T-helper 2 cell treated with Interferon-gamma antibody and Interleukin-4, amounts not matched to agents 5 μg/mL and 100 μg/mL, for 36 hours (primary cell): Measurements from ENCODE around the gene KCNK1.
"Not testable (repeated sequence)": the region's sequence is repeated elsewhere in the genome, so short reads cannot be mapped to it uniquely, and the experiment has no call there.

Experiments
- DNase-seq: peaks from one replicate; pipeline ENCODE4 v3.0.0; 2021; ENCODE audit warnings: low spot score
- H3K27ac Mint-ChIP-seq: one replicate; pipeline ENCODE4 v1.8.0; 2021; ENCODE audit warnings: mild to moderate bottlenecking, mixed read lengths
- H3K27me3 Mint-ChIP-seq: one replicate; pipeline ENCODE4 v1.8.0; 2021; ENCODE audit warnings: low read depth, mixed read lengths
- H3K36me3 Mint-ChIP-seq: one replicate; pipeline ENCODE4 v1.8.0; 2021; ENCODE audit warnings: low read depth, mixed read lengths
- H3K4me1 Mint-ChIP-seq: one replicate; pipeline ENCODE4 v1.8.0; 2021; ENCODE audit warnings: low read depth, mixed read lengths
- H3K4me3 Mint-ChIP-seq: one replicate; pipeline ENCODE4 v1.8.0; 2022; ENCODE audit warnings: mild to moderate bottlenecking, moderate library complexity, mixed read lengths
- H3K9me3 Mint-ChIP-seq: one replicate; pipeline ENCODE4 v1.8.0; 2021; ENCODE audit warnings: mixed read lengths

Gene KCNK1

GRCh38 chr1:233656687-233657086 is 42.8 kb downstream of the KCNK1 start:
- Mint-ChIP-seq H3K4me3 (no peak overlapping the region), H3K36me3 (no peaks in the 10 kb centered on the region), H3K27ac (no peak overlapping the region)

DNA sequence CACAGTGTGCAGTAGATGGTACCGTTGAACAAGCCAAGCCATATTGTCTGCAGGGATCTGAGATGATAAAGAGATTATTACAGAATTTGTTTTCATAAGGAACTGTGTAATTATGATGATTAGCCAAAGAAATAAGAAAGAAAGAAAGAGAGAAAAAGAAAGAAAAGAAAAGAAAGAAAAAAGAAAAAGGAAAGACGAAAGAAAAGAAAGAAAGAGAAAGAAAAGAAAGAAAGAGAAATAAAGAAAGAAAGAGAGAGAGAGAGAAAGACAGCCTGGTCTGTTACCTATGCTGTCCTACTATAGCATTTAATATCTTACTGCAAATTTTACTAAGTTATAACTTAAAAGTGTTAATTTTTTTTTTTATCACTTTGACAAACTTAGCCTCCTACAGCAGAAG is 43.6 kb downstream of the KCNK1 start:
- Mint-ChIP-seq H3K27ac (no peak overlapping the region), H3K4me3 (no peak overlapping the region), H3K27me3 (peaks cover 2% of the 10 kb centered on the region), H3K36me3 (no peaks in the 10 kb centered on the region), H3K4me1 (peaks cover 6% of the 10 kb centered on the region), H3K9me3 (no peaks in the 10 kb centered on the region)
- DNase-seq = no peak

More at GRCh38 chr1:233656687-233657086, 42.8 kb downstream of the KCNK1 start:
- Mint-ChIP-seq H3K4me1 (peaks cover 2% of the 10 kb centered on the region), H3K9me3 (no peaks in the 10 kb centered on the region), H3K27me3 (peaks cover 2% of the 10 kb centered on the region)
- no peak for DNase-seq

- Mint-ChIP-seq H3K9me3 (no peaks in the 10 kb centered on the region), H3K27me3 (peaks cover 2% of the 10 kb centered on the region), H3K4me1 (peaks cover 6% of the 10 kb centered on the region), H3K36me3 (no peaks in the 10 kb centered on the region), H3K4me3 (no peak overlapping the region), H3K27ac (no peak overlapping the region)
- DNase-seq = no peak
Observed at GRCh38 chr1:233659495-233659894, 45.6 kb downstream of the KCNK1 start.

GRCh38 chr1:233661376-233662159 is 47.7 kb downstream of the KCNK1 start:
- no peak for DNase-seq
- peaks cover 1% of the 10 kb centered on the region for H3K36me3 Mint-ChIP-seq
- H3K27ac Mint-ChIP-seq = no peak overlapping the region
- peaks cover 6% of the 10 kb centered on the region for H3K4me1 Mint-ChIP-seq
- no peak overlapping the region for H3K4me3 Mint-ChIP-seq
- peaks cover 2% of the 10 kb centered on the region for H3K27me3 Mint-ChIP-seq
- no peaks in the 10 kb centered on the region for H3K9me3 Mint-ChIP-seq

- DNase-seq = no peak
- Mint-ChIP-seq H3K4me3 (no peak overlapping the region), H3K36me3 (peaks cover 6% of the 10 kb centered on the region), H3K9me3 (no peaks in the 10 kb centered on the region), H3K27ac (no peak overlapping the region), H3K4me1 (peaks cover 6% of the 10 kb centered on the region), H3K27me3 (no peaks in the 10 kb centered on the region)
Observed at GRCh38 chr1:233662575-233663304, 48.8 kb downstream of the KCNK1 start.

GRCh38 chr1:233664253-233664652 is 50.3 kb downstream of the KCNK1 start:
- Mint-ChIP-seq H3K4me1 (peaks cover 8% of the 10 kb centered on the region), H3K27me3 (no peaks in the 10 kb centered on the region), H3K36me3 (peaks cover 10% of the 10 kb centered on the region), H3K27ac (no peak overlapping the region), H3K4me3 (no peak overlapping the region), H3K9me3 (no peaks in the 10 kb centered on the region)
- no peak for DNase-seq

GRCh38 chr1:233664804-233665574 is 51.1 kb downstream of the KCNK1 start:
- H3K27me3 Mint-ChIP-seq = no peaks in the 10 kb centered on the region
- no peaks in the 10 kb centered on the region for H3K9me3 Mint-ChIP-seq
- H3K4me3 Mint-ChIP-seq = no peak overlapping the region
- H3K4me1 Mint-ChIP-seq = peaks cover 8% of the 10 kb centered on the region
- H3K27ac Mint-ChIP-seq = no peak overlapping the region
- DNase-seq = no peak
- peaks cover 10% of the 10 kb centered on the region for H3K36me3 Mint-ChIP-seq

DNA sequence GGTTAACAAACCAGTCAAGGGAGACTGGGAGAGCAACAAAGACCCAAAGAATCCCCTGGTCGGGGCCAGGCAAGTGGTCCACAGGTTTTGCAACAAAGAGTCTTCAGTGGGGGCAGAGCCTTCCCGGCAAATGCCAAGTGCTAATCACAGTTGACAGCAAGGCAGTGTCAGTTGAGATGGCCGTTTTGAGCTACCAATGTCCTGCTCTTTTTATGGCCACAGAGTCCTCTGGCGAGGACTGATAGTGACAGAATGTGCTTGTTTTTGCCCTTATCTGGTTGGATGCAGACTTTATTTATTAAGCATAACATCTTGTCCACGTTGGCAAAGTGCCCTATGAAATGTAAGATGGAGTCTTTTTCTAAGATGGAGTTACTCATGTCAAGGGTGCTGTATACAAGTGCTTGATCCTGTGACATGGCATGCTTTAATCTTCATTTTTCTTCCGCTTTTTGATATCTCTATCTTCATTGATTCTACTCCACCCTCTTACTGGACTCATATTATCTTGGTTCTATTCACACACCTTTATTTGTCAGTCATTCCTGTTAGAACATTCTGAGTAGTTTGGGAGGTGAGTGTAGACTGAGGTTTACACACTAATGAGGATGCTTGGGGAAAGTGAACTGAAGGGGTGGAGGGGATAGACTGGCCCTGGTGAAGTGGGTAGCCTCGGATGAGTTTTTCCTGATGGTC is 51.8 kb downstream of the KCNK1 start:
- H3K4me1 Mint-ChIP-seq = peaks cover 5% of the 10 kb centered on the region
- H3K27me3 Mint-ChIP-seq = no peaks in the 10 kb centered on the region
- peaks cover 12% of the 10 kb centered on the region for H3K36me3 Mint-ChIP-seq
- DNase-seq = no peak
- no peaks in the 10 kb centered on the region for H3K9me3 Mint-ChIP-seq
- no peak overlapping the region for H3K27ac Mint-ChIP-seq
- no peak overlapping the region for H3K4me3 Mint-ChIP-seq

- H3K27ac Mint-ChIP-seq = no peak overlapping the region
- no peak overlapping the region for H3K4me3 Mint-ChIP-seq
- no peaks in the 10 kb centered on the region for H3K9me3 Mint-ChIP-seq
- H3K36me3 Mint-ChIP-seq = peaks cover 17% of the 10 kb centered on the region
- no peak for DNase-seq
- H3K4me1 Mint-ChIP-seq = peaks cover 2% of the 10 kb centered on the region
- no peaks in the 10 kb centered on the region for H3K27me3 Mint-ChIP-seq
Observed at GRCh38 chr1:233667741-233668140, 53.8 kb downstream of the KCNK1 start.

GRCh38 chr1:233668146-233668724 is 54.3 kb downstream of the KCNK1 start:
- DNase-seq = no peak
- Mint-ChIP-seq H3K4me3 (no peak overlapping the region), H3K36me3 (peaks cover 17% of the 10 kb centered on the region), H3K27me3 (no peaks in the 10 kb centered on the region), H3K4me1 (peaks cover 2% of the 10 kb centered on the region), H3K9me3 (no peaks in the 10 kb centered on the region), H3K27ac (no peak overlapping the region)

DNA sequence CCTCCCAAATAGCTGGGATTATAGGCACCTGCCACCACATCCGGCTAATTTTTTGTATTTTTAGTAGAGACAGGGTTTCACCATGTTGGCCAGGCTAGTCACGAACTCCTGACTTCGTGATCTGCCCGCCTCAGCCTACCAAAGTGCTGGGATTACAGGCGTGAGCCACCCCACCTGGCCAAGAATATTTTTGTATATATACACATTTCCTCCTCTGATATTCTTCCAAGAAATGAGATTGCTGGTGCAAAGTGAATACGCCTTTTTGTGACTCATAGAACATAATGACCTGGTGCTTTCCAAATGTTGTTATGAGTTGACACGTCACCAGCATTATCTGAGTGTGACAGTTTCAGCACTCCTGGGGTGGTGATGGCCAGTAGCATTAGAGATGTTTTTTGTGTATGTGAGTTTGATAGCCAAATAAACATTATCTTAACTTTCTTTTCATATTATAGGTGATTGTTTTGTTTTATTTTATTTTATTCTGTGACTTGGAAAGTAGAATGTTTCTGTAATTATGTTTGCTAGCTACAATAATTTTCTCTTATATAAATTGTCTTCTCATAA is 54.9 kb downstream of the KCNK1 start:
- no peaks in the 10 kb centered on the region for H3K9me3 Mint-ChIP-seq
- peaks cover 17% of the 10 kb centered on the region for H3K36me3 Mint-ChIP-seq
- H3K4me1 Mint-ChIP-seq = peaks cover 3% of the 10 kb centered on the region
- no peak overlapping the region for H3K4me3 Mint-ChIP-seq
- DNase-seq = peak; percentile 15
- H3K27me3 Mint-ChIP-seq = no peaks in the 10 kb centered on the region
- no peak overlapping the region for H3K27ac Mint-ChIP-seq

DNA sequence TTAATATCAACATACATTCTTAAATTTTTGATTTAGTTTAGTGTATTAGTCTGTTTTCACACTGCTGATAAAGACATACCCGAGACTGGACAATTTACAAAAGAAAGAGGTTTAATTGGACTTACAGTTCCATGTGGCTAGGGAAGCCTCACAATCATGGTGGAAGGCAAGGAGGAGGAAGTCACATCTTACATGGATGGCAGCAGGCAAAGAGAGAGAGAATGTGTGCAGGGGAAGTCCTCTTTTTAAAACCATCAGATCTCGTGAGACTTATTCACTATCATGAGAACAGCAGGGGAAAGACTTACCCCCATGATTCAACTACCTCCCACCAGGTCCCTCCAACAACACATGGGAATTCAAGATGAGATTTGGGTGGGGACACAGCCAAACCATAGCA is 56.5 kb downstream of the KCNK1 start:
- not testable (repeated sequence) for H3K27me3 Mint-ChIP-seq, DNase-seq, H3K4me1 Mint-ChIP-seq, H3K4me3 Mint-ChIP-seq, H3K9me3 Mint-ChIP-seq, H3K27ac Mint-ChIP-seq
- H3K36me3 Mint-ChIP-seq = peaks cover 17% of the 10 kb centered on the region

DNA sequence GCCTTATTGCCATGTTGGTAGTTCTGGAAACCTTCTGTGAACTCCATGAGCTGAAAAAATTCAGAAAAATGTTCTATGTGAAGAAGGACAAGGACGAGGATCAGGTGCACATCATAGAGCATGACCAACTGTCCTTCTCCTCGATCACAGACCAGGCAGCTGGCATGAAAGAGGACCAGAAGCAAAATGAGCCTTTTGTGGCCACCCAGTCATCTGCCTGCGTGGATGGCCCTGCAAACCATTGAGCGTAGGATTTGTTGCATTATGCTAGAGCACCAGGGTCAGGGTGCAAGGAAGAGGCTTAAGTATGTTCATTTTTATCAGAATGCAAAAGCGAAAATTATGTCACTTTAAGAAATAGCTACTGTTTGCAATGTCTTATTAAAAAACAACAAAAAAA is 57.4 kb downstream of the KCNK1 start:
- Mint-ChIP-seq H3K36me3 (peaks cover 17% of the 10 kb centered on the region), H3K9me3 (no peaks in the 10 kb centered on the region), H3K27ac (no peak overlapping the region), H3K4me3 (no peak overlapping the region), H3K27me3 (no peaks in the 10 kb centered on the region), H3K4me1 (peaks cover 3% of the 10 kb centered on the region)
- DNase-seq = no peak
